HG03280 (cell line): Measurements from ENCODE around the gene TMC5.

Experiments used
- ATAC-seq: cut with Tn5 transposase; IDR thresholded peaks from one replicate; pipeline ENCODE4 v1.9.1; 2021; ENCODE audit warnings: mild to moderate bottlenecking, moderate library complexity; ENCODE audit not compliant: unreplicated experiment

The TMC5 gene

DNA sequence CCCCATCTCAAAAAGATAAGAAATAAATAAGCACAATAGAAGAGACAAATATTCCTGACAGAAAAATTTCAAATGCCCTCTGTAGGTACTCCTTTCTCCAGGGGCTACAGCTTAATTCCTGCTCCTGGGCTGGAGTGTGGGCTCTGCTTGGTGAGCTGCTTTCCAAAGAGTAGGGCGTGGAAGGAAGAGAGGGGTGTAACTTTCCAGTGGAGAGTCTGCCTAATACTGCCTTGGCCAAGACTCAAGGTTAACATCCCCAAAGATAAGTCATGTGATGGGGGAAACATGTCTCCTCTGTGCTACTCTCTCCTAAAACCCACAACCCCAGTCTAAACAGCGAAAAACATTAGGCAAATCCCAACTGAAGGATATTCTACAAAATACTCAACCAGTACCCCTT is 42.7 kb downstream of the TMC5 start:
- ATAC-seq: no peak

DNA sequence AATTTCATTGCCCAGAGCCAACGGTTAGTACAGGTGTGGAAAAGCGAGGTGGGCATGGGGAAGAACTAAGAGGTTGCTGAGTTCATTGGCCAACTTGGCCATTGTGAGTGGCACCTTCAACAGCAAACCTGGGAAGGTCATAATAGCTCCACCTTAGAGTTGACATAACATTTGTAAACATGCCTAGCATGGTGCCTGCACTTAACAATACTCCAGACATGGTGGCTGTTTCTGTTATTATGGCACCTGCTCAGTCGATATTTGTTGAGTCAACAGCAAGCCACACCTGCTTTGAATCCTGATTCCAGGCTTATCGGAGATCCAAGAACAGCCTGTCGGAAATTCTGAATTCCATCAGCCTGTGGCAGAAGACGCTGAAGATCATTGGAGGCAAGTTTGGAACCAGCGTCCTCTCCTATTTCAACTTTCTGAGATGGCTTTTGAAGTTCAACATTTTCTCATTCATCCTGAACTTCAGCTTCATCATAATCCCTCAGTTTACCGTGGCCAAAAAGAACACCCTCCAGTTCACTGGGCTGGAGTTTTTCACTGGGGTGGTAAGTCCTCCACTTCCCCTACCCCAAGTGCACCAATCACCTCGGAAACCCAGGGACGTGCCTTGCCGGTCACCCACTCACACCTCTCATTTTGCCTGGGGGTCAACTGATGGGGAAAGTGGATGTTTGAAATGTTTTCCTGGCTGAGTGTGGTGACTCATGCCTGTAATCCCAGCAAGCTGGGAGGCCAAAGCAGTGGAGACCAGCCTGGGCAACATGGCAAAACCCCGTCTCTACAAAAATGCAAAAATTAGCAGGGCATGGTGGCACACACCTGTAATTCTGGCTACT is 46.0 kb downstream of the TMC5 start:
- no peak for ATAC-seq

- no peak for ATAC-seq
Measured at GRCh38 chr16:19468300-19468699, 50.6 kb downstream of the TMC5 start.

DNA sequence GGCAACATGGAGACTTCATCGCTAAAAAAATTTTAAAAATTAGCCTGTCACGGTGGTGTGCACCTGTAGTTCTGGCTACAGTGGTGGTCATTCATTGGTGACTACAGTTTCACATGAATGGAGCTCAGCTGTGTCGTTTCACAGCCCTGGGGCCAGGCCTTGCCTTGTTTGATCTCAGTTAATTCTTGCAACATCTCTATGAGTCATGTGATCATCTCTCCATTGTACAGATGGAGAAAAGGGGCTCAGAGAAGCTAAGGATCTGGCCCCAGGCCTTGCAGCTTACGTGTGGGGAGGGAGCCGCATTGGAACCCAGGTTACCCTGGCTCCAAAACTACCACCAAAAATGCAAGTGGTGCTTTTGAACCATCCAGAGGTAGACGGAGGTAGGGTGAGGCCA is 54.8 kb downstream of the TMC5 start:
- no peak for ATAC-seq

GRCh38 chr16:19474617-19475016 is 56.9 kb downstream of the TMC5 start:
- no peak for ATAC-seq

GRCh38 chr16:19478505-19478904 is 60.8 kb downstream of the TMC5 start:
- no peak for ATAC-seq

DNA sequence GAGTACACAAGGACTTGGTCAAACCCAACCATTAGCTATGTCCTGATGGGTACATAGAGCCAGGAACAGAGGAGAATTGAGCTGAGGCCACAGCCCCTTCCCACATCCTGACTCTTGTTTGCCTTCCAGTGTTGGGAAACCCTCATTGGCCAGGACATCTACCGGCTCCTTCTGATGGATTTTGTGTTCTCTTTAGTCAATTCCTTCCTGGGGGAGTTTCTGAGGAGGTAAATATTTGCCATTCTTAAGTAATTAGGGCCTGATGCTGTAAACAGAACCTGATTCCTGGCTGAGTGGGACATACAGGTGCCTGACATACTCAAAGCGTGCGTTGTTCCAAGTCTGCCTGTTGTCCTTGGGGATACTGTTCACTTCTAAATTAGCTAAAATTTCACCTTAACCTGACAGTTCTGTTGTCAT is 61.6 kb downstream of the TMC5 start:
- no peak for ATAC-seq

DNA sequence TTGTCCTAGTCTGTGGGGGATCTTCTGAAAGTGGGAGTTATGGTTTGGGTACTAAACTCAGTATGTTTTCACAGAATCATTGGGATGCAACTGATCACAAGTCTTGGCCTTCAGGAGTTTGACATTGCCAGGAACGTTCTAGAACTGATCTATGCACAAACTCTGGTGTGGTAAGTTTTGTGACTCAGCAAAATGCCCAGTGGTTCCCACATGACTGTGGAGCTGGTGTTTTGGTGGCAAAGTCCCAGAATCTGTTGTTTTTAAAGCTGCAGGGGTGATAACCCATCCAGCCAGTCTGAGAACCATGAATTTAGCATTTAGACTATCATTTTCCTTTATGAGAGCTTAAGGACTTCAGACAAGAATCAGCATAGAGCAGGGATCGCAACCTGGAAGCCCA is 63.6 kb downstream of the TMC5 start:
- no peak for ATAC-seq

GRCh38 chr16:19481769-19482168 is 64.1 kb downstream of the TMC5 start:
- no peak for ATAC-seq

- ATAC-seq: no peak
Measured at GRCh38 chr16:19482291-19482690, 64.6 kb downstream of the TMC5 start.

- ATAC-seq: no peak
Measured at GRCh38 chr16:19484096-19484495, 66.4 kb downstream of the TMC5 start.

DNA sequence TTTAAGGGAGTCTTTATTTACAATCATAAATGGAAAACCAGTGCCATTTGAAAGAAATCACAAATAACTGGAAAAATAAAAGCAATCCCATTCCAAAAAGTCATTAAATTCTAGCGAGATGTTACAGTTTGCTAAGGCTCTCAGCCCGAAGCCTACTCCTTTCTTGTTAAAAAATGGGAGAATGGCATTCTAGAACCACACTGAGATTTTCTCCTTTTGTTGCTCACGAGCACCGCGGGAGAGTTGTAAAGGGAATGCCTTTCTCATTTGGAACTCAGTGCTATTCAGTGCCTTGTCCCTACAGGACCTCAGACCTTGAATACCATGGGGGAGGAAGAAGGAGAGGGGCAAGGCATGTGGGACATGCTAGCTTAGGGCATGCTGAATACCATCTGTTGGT is 67.9 kb downstream of the TMC5 start:
- ATAC-seq: no peak

- ATAC-seq: no peak
Measured at GRCh38 chr16:19486051-19486450, 68.4 kb downstream of the TMC5 start.

DNA sequence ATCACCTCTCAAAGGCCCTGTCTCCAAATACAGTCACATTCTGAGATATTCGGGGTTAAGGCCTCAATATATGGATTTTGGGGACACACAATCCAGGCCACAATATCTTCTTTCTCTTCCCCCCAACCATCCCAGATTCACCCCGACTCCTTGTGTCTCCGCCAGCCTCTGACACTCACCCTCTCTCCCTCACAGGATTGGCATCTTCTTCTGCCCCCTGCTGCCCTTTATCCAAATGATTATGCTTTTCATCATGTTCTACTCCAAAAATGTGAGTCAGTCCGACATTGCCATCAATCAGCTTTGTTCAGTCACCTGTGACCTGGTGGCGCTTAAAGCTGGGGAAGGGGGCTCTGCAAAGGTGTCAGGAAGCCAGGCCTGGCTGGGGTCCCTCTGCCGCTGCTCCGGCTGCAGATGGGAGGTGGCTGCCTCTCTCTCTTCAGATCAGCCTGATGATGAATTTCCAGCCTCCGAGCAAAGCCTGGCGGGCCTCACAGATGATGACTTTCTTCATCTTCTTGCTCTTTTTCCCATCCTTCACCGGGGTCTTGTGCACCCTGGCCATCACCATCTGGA is 69.2 kb downstream of the TMC5 start:
- ATAC-seq: no peak

DNA sequence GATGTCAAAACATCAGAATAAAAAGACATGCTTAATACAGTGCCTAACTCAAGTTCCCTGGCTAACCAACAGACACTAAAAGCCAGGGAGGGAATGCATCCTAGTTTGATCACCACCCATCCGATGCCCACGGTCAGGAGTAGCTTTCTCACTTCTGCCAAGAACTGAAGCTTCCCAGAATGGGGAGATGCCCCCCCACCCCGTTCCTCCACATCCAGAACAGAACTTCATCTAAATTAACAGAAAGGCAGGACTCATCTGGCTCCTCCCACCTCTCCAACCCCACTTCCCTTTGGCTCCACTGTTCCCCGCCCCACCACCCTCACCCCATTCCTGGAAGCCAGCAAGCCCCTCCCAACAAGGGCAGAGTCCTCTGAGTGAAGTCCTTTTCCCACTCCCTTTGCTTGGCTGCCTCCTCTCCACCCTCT is 70.5 kb downstream of the TMC5 start:
- no peak for ATAC-seq

DNA sequence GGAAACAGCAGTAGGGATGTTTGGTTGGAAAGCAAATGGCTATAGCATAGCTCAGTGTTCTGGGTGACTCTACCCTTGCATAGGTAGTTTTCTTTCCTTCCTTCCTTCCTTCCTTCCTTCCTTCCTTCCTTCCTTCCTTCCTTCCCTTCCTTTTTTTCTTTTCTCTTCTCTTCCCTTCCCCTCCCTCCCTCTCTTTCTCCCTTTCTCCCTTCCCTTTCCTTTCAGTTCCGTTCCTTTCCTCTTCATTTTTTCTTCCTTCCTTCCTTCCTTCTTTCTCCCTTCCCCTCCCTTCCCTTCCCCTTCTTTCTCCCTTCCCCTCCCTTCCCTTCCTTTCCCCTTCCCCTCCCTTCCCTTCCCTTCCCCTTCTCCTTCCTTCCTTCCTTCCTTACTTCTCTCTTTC is 72.9 kb downstream of the TMC5 start:
- ATAC-seq: no peak

DNA sequence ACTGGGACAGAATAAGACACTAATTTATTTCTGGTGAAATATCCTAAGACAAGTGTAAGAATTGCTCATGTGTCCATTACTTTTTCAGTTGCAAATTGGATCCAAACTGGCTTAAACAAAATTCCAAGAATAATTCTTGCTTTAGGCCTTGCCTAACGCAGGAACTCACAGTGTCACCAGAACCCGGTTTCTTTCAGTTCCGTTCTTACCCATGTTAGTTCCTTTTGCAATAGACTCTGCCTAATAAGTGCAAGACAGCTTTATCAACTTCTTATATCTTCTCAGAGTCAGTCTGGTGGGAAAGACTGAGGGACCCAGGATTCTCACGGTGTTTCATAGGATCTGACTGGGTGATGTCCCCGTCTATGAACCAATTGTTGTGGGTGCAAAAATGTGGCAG is 79.5 kb downstream of the TMC5 start:
- no peak for ATAC-seq

DNA sequence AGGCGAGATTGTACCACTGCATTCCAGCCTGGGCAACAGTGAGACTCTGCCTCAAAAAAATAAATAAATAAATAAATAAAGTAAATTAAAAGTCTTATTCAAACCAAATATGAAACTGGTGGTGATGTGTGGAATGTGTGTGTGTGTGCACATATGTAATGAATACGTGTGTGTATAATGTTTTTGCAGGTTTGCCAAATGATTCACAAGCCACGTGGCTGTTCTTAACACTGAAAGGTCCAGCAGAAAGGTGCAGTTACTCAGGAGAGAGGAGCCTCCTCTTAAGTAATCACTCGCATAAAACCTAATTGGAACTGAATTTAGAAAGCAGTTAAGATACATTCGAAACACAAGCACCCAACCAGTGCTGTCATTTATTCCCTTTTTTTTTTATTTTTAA is 81.3 kb downstream of the TMC5 start:
- ATAC-seq: no peak

DNA sequence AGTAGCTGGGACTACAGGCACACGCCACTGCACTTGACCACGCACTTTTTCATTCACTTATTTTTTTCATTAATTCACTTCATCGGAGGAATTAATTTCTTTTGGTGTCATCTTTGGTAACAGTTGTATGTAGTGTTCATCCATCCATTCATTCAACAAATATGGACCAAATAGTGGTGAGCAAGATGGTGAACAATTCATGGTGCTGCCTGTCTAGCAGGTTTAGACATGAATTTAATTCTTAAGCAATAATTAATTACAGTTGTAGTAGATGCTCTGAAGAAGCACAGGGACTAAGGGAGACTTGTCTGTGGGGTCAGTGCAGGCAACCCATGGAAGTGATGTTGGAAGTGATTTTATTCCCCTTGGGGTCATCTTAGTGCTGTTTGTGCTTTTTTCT is 81.8 kb downstream of the TMC5 start:
- no peak for ATAC-seq

GRCh38 chr16:19502395-19503131 is 84.9 kb downstream of the TMC5 start:
- no peak for ATAC-seq

DNA sequence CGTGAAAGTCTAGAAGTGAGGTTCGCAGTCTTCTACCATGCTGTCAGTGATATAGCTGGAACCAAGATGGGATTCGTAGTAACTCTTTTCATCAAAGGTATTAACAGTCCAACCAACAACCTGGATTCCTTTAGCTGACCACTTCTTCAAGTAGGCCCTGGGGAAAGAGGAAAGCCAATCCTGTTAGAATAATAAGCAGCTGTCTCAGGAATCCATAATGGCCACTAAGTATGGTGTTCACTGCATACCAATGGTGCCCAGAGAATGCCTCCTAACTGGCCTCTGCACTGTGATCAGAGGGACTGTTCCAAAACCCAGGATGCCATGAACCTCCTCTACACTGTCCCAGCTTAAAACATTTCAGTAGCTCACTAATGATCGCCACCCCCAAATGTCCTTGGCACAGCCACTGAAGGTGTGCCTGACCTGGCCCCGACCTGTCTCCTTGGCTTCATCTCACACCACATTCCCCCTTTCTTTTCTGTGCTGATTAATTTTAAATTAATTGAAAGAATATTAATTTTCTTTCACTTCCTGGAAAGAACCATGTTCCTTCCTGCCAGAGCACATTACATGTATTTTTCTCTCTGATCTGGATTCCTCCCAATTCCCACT is 85.9 kb downstream of the TMC5 start:
- ATAC-seq: no peak
